ENCODE data around the gene PRR3.

The PRR3 gene

GRCh38 chr6:30571762-30572082 lies 14.6 kb downstream of the PRR3 start:
- peak; percentile 14 for DNase-seq (ENCODE audit: low spot score)

DNA sequence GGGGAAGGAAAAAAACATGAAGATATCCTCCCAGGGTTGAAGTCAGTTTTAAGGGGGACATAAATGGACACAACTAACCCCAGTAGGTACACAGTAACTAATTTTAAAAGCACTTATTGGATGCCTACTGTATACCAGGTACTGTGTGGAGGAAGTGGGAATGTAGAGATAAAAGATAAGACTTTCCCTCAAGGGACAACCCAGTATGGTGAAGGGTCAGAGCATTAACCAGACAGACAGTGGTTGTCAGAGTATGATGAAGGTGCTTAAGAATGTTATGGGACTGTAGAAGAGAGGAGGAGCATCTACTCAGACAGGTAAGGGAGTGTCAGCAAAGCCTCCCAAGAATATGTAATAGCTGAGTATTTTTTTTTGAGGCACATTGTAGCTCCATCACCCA lies 15.1 kb downstream of the PRR3 start:
- DNase-seq (ENCODE audit: low spot score), result no peak

DNA sequence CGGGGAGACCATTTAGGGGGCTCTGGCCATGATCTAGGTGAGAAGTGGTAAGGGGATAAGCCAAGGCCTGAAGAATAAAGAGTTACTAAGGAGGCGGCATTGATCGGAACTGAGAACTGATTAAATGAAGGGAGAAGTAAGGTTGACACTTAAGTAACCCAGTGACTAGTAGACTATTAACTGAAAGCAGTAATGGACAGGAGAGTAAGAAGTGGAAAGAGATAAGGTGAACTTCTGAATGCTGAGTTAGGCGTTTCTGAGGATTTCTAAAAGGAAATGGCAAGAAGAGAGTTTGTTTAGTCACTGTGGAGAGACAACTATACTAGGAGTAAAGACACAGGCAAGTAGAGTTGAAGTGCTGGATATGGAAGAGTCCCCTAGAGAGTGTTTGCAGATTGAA lies 16.0 kb downstream of the PRR3 start:
- DNase-seq (ENCODE audit: low spot score), result no peak

DNA sequence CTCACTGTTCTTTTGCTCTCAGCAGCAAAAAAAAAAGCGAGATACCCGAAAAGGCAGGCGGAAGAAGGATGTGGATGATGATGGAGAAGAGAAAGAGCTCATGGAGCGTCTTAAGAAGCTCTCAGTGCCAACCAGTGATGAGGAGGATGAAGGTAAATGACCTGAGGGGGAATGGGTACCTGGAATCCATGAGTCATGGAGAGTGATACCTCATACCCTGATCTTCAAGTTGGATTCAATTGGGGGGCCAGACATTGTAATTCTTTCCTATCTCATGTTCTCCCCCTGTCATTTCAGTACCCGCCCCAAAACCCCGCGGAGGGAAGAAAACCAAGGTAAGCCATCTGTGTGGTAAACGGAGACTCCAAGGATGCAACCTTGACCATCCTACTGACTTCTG lies 21.0 kb downstream of the PRR3 start:
- no peak for DNase-seq (ENCODE audit: low spot score)

GRCh38 chr6:30583921-30584320 lies 26.8 kb downstream of the PRR3 start:
- no peak for DNase-seq (ENCODE audit: low spot score)

- DNase-seq (ENCODE audit: low spot score), result no peak
Observed at GRCh38 chr6:30589754-30590358, 32.8 kb downstream of the PRR3 start.

DNA sequence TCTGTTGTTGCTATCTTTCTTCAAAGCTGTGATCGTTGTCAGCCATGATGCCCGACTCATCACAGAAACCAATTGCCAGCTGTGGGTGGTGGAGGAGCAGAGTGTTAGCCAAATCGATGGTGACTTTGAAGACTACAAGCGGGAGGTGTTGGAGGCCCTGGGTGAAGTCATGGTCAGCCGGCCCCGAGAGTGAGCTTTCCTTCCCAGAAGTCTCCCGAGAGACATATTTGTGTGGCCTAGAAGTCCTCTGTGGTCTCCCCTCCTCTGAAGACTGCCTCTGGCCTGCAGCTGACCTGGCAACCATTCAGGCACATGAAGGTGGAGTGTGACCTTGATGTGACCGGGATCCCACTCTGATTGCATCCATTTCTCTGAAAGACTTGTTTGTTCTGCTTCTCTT lies 33.4 kb downstream of the PRR3 start:
- DNase-seq (ENCODE audit: low spot score), result no peak

DNA sequence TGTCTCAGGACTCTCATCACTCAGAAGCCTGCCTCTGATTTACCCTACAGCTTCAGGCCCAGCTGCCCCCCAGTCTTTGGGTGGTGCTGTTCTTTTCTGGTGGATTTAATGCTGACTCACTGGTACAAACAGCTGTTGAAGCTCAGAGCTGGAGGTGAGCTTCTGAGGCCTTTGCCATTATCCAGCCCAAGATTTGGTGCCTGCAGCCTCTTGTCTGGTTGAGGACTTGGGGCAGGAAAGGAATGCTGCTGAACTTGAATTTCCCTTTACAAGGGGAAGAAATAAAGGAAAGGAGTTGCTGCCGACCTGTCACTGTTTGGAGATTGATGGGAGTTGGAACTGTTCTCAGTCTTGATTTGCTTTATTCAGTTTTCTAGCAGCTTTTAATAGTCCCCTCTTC lies 33.9 kb downstream of the PRR3 start:
- peak; percentile 46 for DNase-seq (ENCODE audit: low spot score)

GRCh38 chr6:30592287-30592686 lies 35.2 kb downstream of the PRR3 start:
- DNase-seq (ENCODE audit: low spot score), result no peak

GRCh38 chr6:30597315-30598144 lies 40.4 kb downstream of the PRR3 start:
- DNase-seq (ENCODE audit: low spot score), result peak; percentile 84

DNA sequence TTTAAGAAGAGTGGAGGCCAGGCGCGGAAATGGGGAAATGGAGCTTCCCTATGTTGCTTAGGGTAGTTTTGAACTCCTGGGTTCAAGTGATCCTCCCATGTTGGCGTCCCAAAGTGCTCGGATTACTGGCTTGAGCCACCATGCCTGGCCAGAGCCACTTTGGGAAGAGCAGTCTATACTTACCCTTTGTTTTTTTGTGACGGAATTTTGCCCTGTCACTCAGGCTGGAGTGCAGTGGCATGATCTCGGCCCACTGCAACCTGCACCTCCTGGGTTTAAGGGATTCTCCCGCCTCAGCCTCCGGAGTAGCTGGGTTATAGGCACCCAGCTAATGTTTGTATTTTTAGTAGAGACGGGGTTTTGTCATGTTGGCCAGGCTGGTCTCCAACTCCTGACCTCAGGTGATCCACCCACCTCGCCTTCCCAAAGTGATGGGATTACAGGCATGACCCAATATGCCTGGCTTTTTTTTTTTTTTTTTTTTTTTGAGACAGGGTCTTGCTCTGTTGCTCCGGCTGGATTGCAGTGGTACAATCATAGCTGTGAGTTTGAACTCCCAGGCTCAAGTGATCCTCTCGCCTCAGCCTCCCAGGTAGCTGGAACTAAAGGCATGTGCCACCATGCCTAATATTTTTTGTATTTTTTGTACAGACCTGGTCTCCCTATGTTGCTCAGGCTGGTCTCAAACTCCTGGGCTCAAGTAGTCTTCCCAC lies 42.0 kb downstream of the PRR3 start:
- no peak for DNase-seq (ENCODE audit: low spot score)

- no peak for DNase-seq (ENCODE audit: low spot score)
Observed at GRCh38 chr6:30599625-30600324, 42.7 kb downstream of the PRR3 start.

- no peak for DNase-seq (ENCODE audit: low spot score)
Observed at GRCh38 chr6:30600451-30600961, 43.4 kb downstream of the PRR3 start.

- DNase-seq (ENCODE audit: low spot score), result no peak
Observed at GRCh38 chr6:30601436-30601814, 44.3 kb downstream of the PRR3 start.

GRCh38 chr6:30601815-30602641 lies 44.9 kb downstream of the PRR3 start:
- no peak for DNase-seq (ENCODE audit: low spot score)

DNA sequence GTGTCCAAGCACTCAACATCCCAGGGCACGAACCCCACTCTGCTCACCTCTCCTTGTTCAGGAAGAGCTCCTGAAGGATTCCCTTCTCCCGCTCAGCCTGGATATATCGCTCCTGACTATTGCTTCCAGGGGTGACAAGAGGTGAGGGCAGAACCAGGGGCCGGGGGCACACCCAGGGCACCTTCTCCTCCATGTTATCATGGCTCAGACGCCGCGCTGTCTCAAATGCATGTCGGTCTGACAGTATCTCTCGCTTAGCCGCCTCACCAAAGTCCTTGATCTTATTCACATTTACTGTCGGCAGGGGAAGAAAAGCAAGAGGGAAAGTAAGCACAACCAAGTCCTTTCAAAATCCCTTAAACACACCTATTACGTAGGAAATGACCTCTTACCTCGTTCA lies 46.9 kb downstream of the PRR3 start:
- DNase-seq (ENCODE audit: low spot score), result no peak

DNA sequence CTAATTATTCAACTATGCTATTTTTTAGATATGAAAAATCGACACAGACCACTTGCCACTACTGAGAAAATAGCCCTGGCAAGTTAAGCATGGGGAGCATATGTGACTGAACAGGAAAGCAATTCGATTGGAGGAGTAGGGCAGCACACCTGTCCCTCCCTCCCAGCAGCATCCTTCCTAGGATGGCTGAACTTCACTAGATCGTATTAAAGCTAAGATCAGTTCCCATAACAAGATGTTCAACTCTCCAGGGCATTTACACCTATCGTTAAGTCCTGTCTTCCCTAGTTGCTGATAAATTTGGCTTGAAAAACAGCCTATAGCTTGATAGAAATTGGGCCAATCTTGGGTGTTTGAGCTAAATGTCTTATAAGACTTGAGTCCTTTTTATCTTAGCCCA lies 53.0 kb downstream of the PRR3 start:
- no peak for DNase-seq (ENCODE audit: low spot score)

GRCh38 chr6:30611150-30611855 lies 54.2 kb downstream of the PRR3 start:
- no peak for DNase-seq (ENCODE audit: low spot score)

GRCh38 chr6:30611856-30612194 lies 54.7 kb downstream of the PRR3 start:
- DNase-seq (ENCODE audit: low spot score), result no peak

GRCh38 chr6:30612213-30612612 lies 55.1 kb downstream of the PRR3 start:
- peak; percentile 34 for DNase-seq (ENCODE audit: low spot score)

DNA sequence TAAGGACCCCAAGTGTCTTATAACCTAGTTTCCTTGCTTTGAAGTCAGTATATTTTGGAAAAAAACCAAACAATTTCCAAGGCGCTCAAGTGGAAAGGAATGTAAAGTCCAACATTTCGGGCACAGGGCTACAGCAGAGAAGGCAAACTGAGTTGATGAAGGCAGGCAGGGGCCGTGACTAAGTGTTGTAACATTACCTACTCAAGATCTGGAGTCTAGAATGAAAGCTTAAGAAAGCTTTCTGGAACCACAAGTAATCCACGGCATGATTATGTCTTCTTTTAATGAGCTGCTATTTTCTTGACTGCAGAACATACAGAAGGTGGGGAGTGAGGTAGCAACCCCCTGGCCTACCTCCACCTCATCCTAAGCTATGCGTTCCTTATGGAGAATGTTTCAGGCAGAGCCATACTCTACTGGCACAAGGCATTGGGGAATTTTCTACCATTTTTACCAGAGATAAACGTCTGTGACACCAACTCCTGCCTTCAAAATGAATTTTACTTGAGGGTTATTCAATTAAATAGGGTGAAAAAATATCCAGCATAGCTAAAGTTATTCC lies 55.7 kb downstream of the PRR3 start:
- DNase-seq (ENCODE audit: low spot score), result no peak

Data from hematopoietic multipotent progenitor cell treated with erythropoietin and hydrocortisone succinate and interleukin-3 and kit ligand, for 15 days (in vitro differentiated cells).